GM23338 (cell line): ENCODE data around the gene C16orf86. TPM values are rescaled to one million over a fixed set of nuclear protein-coding genes. Genes with fewer than 3 reads are reported as not detected.
A peak's percentile ranks its signal among the peaks of the same experiment; 100 is the strongest.

Experiments
- ATAC-seq: fragments of 200-7000 bp; cut with Tn5 transposase; 3 replicates; pipeline ENCODE4 v1.9.1; 2020
- DNase-seq: peaks from one replicate; pipeline ENCODE4 v3.0.0-alpha.2; 2015; ENCODE audit warnings: low spot score
- H2AFZ ChIP-seq: fragments of 200-600 bp; sonication (generic); 2 replicates; pipeline ENCODE4 v1.8.0; 2016; ENCODE audit warnings: antibody characterized with exemption, mild to moderate bottlenecking, moderate library complexity
- H3F3A ChIP-seq: fragments of 200-600 bp; sonication (generic); replicated peaks from 2 replicates; pipeline ENCODE4 v1.8.0; 2017; ENCODE audit warnings: antibody characterized with exemption, mixed run types, low read depth
- H3K27ac ChIP-seq: fragments of 200-600 bp; sonication (generic); 2 replicates; pipeline ENCODE4 v1.6.1; 2016; ENCODE audit warnings: low read depth
- H3K27me3 ChIP-seq: fragments of 200-600 bp; sonication (generic); 2 replicates; pipeline ENCODE4 v1.8.0; 2016; ENCODE audit warnings: mild to moderate bottlenecking, mixed run types, moderate library complexity; ENCODE audit not compliant: insufficient read depth
- H3K36me3 ChIP-seq: fragments of 200-600 bp; sonication (generic); 2 replicates; pipeline ENCODE4 v1.8.0; 2016; ENCODE audit warnings: mild to moderate bottlenecking; ENCODE audit not compliant: insufficient read depth
- H3K4me1 ChIP-seq: fragments of 200-600 bp; sonication (generic); 2 replicates; pipeline ENCODE4 v1.8.0; 2016; ENCODE audit warnings: mild to moderate bottlenecking, moderate library complexity; ENCODE audit not compliant: insufficient read depth
- H3K4me2 ChIP-seq: fragments of 200-600 bp; sonication (generic); 2 replicates; pipeline ENCODE4 v1.7.1; 2017; ENCODE audit warnings: mixed run types
- H3K4me3 ChIP-seq: fragments of 200-600 bp; sonication (generic); 2 replicates; pipeline ENCODE4 v1.6.1; 2016; ENCODE audit warnings: mixed run types
- H3K79me2 ChIP-seq: fragments of 200-600 bp; sonication (generic); replicated peaks from 2 replicates; pipeline ENCODE4 v1.8.0; 2017; ENCODE audit warnings: mild to moderate bottlenecking; ENCODE audit not compliant: insufficient read depth
- H3K9me2 ChIP-seq: fragments of 200-600 bp; sonication (generic); 2 replicates; pipeline ENCODE4 v1.8.0; 2017; ENCODE audit not compliant: insufficient read depth
- H4K20me1 ChIP-seq: fragments of 200-600 bp; sonication (generic); replicated peaks from 2 replicates; pipeline ENCODE4 v1.8.0; 2017; ENCODE audit warnings: mild to moderate bottlenecking; ENCODE audit not compliant: insufficient read depth
- H3K27ac Mint-ChIP-seq: 2 replicates; pipeline ENCODE4 v1.8.0; 2020; ENCODE audit warnings: inconsistent platforms, mild to moderate bottlenecking, moderate library complexity, mixed read lengths
- H3K27me3 Mint-ChIP-seq: 3 replicates; pipeline ENCODE4 v1.8.0; 2022; ENCODE audit warnings: low read depth, mild to moderate bottlenecking, moderate library complexity, mixed read lengths, inconsistent platforms; ENCODE audit not compliant: insufficient read depth, poor library complexity
- H3K36me3 Mint-ChIP-seq: 3 replicates; pipeline ENCODE4 v1.8.0; 2021; ENCODE audit warnings: low read depth, mild to moderate bottlenecking, inconsistent platforms, moderate library complexity, mixed read lengths
- H3K4me1 Mint-ChIP-seq: 3 replicates; pipeline ENCODE4 v1.8.0; 2020; ENCODE audit warnings: mild to moderate bottlenecking, inconsistent platforms, mixed read lengths
- H3K4me3 Mint-ChIP-seq: 3 replicates; pipeline ENCODE4 v1.8.0; 2021; ENCODE audit warnings: moderate library complexity, mild to moderate bottlenecking, inconsistent platforms, mixed read lengths
- H3K9me3 Mint-ChIP-seq: 3 replicates; pipeline ENCODE4 v1.8.0; 2020; ENCODE audit warnings: moderate library complexity, mild to moderate bottlenecking, inconsistent platforms, mixed read lengths
- CREB1 ChIP-seq: fragments of 250-450 bp; sonication (Bioruptor Pico); IDR thresholded peaks from 2 replicates; pipeline ENCODE4 v1.5.0; 2020; ENCODE audit warnings: low read depth, mild to moderate bottlenecking, moderate library complexity
- EZH2phosphoT487 ChIP-seq: fragments of 200-600 bp; sonication (generic); IDR thresholded peaks from one replicate; pipeline ENCODE4 v1.8.1; 2018; ENCODE audit warnings: antibody characterized with exemption; ENCODE audit not compliant: unreplicated experiment
- JUNB ChIP-seq: IDR thresholded peaks from one replicate; pipeline ENCODE4 v1.6.1; 2016; ENCODE audit warnings: antibody characterized with exemption; ENCODE audit not compliant: unreplicated experiment
- NANOG ChIP-seq: IDR thresholded peaks from 2 replicates; pipeline ENCODE4 v1.6.1; 2016; ENCODE audit warnings: antibody characterized with exemption, borderline replicate concordance
- ZNF114 ChIP-seq: fragments of 250-450 bp; sonication (Bioruptor Pico); IDR thresholded peaks from 2 replicates; pipeline ENCODE4 v1.5.0; 2020; ENCODE audit warnings: mild to moderate bottlenecking, moderate library complexity
- ZNF331 ChIP-seq: fragments of 250-450 bp; sonication (Bioruptor Pico); IDR thresholded peaks from 2 replicates; pipeline ENCODE4 v1.5.0; 2020; ENCODE audit warnings: low read depth, mild to moderate bottlenecking, moderate library complexity
- polyA plus RNA-seq: library from polyadenylated mRNA; unstranded; fragments of >200 nt; fragmentation: Nextera tagmentation; extraction: Ambion mirVana; gene quantifications from 2 replicates; pipeline ENCODE4 v1.2.1, GENCODE V29; 2016
- total RNA-seq: library from RNA; depleted of rRNA; stranded (reverse); fragments of >200 nt; shearing (Covaris generic); gene quantifications from 2 replicates; pipeline ENCODE4 v1.2.3, GENCODE V29; 2014
- TF ChIP-seq, protein P1 (sequence below): fragments of 250-450 bp; sonication (Bioruptor Pico); IDR thresholded peaks from 2 replicates; pipeline ENCODE4 v1.5.0; 2020; ENCODE audit warnings: mild to moderate bottlenecking, moderate library complexity
- TF ChIP-seq, protein P2 (sequence below), 2 experiments: fragments of 200-600 bp in 1 of 2; sonication (generic) in 1 of 2; conservative IDR thresholded peaks; 2 replicates each; pipeline versions ENCODE4 v1.5.1 to v1.6.1; 2016 to 2017; ENCODE audit warnings: antibody characterized with exemption in 2 of 2, low read depth in 2 of 2, mild to moderate bottlenecking in 2 of 2, moderate library complexity in 1 of 2
- TF ChIP-seq, protein P3 (sequence below): IDR thresholded peaks from 2 replicates; pipeline ENCODE4 v1.6.1; 2016; ENCODE audit warnings: antibody characterized with exemption

C16orf86 gene
- total and polyA plus RNA-seq, 2 experiments from 2014 or later = 0.87 to 1.1 TPM

DNA sequence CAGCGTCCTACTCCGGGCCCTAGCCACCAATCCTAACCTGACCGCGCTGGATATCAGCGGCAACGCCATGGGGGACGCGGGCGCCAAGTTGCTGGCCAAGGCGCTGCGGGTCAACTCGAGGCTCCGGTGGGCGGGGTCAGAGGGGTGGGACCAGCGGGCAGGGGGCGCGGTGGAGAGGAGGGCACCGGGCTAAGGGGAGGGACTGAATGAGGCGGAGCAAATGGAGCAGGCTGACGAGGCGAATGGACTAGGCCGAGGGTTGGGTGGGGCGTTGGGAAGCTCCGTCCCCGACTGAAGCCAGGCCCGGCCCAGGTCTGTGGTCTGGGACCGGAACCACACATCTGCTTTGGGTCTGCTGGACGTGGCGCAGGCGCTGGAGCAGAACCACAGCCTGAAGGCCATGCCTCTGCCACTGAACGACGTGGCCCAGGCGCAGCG, 17.1 kb upstream of the C16orf86 start:
- Histone ChIP-seq H3K4me1 (no peaks in the 10 kb centered on the region; the same call in 1 of the 2 replicates), H3K36me3 (no peaks in the 10 kb centered on the region), H3F3A (peaks cover 4% of the 10 kb centered on the region; the same call in 1 of the 2 replicates), H4K20me1 (no peaks in the 10 kb centered on the region; the same call in 1 of the 2 replicates), H3K27me3 (peaks cover 82% of the 10 kb centered on the region), H2AFZ (0 out of 2 replicates have a peak overlapping the region, but pooled peaks have one; percentile 86), H3K27ac (no peak overlapping the region), H3K4me2 (peak overlapping the region; percentile 78), H3K4me3 (peak overlapping the region; percentile 45), H3K9me2 (no peaks in the 10 kb centered on the region), H3K79me2 (no peaks in the 10 kb centered on the region)
- H3K9me3 Mint-ChIP-seq = no peaks in the 10 kb centered on the region
- peak; percentile 96 for DNase-seq
- peaks cover 4% of the 10 kb centered on the region; the same call in 1 of the 3 replicates for H3K36me3 Mint-ChIP-seq
- TF ChIP-seq EZH2phosphoT487 (no peak), JUNB (no peak), NANOG (no peak), CREB1 (CRISPR knock-in tag) (no peak), ZNF114 (no peak), ZNF331 (CRISPR knock-in tag) (no peak)
- TF ChIP-seq, protein P1, sequence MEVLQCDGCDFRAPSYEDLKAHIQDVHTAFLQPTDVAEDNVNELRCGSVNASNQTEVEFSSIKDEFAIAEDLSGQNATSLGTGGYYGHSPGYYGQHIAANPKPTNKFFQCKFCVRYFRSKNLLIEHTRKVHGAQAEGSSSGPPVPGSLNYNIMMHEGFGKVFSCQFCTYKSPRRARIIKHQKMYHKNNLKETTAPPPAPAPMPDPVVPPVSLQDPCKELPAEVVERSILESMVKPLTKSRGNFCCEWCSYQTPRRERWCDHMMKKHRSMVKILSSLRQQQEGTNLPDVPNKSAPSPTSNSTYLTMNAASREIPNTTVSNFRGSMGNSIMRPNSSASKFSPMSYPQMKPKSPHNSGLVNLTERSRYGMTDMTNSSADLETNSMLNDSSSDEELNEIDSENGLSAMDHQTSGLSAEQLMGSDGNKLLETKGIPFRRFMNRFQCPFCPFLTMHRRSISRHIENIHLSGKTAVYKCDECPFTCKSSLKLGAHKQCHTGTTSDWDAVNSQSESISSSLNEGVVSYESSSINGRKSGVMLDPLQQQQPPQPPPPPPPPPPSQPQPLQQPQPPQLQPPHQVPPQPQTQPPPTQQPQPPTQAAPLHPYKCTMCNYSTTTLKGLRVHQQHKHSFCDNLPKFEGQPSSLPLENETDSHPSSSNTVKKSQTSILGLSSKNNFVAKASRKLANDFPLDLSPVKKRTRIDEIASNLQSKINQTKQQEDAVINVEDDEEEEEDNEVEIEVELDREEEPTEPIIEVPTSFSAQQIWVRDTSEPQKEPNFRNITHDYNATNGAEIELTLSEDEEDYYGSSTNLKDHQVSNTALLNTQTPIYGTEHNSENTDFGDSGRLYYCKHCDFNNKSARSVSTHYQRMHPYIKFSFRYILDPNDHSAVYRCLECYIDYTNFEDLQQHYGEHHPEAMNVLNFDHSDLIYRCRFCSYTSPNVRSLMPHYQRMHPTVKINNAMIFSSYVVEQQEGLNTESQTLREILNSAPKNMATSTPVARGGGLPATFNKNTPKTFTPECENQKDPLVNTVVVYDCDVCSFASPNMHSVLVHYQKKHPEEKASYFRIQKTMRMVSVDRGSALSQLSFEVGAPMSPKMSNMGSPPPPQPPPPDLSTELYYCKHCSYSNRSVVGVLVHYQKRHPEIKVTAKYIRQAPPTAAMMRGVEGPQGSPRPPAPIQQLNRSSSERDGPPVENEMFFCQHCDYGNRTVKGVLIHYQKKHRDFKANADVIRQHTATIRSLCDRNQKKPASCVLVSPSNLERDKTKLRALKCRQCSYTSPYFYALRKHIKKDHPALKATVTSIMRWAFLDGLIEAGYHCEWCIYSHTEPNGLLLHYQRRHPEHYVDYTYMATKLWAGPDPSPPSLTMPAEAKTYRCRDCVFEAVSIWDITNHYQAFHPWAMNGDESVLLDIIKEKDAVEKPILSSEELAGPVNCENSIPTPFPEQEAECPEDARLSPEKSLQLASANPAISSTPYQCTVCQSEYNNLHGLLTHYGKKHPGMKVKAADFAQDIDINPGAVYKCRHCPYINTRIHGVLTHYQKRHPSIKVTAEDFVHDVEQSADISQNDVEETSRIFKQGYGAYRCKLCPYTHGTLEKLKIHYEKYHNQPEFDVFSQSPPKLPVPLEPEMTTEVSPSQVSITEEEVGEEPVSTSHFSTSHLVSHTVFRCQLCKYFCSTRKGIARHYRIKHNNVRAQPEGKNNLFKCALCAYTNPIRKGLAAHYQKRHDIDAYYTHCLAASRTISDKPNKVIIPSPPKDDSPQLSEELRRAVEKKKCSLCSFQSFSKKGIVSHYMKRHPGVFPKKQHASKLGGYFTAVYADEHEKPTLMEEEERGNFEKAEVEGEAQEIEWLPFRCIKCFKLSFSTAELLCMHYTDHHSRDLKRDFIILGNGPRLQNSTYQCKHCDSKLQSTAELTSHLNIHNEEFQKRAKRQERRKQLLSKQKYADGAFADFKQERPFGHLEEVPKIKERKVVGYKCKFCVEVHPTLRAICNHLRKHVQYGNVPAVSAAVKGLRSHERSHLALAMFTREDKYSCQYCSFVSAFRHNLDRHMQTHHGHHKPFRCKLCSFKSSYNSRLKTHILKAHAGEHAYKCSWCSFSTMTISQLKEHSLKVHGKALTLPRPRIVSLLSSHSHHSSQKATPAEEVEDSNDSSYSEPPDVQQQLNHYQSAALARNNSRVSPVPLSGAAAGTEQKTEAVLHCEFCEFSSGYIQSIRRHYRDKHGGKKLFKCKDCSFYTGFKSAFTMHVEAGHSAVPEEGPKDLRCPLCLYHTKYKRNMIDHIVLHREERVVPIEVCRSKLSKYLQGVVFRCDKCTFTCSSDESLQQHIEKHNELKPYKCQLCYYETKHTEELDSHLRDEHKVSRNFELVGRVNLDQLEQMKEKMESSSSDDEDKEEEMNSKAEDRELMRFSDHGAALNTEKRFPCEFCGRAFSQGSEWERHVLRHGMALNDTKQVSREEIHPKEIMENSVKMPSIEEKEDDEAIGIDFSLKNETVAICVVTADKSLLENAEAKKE (CRISPR knock-in tag) = no peak
- TF ChIP-seq, protein P2, sequence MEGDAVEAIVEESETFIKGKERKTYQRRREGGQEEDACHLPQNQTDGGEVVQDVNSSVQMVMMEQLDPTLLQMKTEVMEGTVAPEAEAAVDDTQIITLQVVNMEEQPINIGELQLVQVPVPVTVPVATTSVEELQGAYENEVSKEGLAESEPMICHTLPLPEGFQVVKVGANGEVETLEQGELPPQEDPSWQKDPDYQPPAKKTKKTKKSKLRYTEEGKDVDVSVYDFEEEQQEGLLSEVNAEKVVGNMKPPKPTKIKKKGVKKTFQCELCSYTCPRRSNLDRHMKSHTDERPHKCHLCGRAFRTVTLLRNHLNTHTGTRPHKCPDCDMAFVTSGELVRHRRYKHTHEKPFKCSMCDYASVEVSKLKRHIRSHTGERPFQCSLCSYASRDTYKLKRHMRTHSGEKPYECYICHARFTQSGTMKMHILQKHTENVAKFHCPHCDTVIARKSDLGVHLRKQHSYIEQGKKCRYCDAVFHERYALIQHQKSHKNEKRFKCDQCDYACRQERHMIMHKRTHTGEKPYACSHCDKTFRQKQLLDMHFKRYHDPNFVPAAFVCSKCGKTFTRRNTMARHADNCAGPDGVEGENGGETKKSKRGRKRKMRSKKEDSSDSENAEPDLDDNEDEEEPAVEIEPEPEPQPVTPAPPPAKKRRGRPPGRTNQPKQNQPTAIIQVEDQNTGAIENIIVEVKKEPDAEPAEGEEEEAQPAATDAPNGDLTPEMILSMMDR (conservative IDR thresholded peaks at IDR 0.05; ENCODE audit: low read depth in 2 of 2) = no peak
- TF ChIP-seq, protein P3, sequence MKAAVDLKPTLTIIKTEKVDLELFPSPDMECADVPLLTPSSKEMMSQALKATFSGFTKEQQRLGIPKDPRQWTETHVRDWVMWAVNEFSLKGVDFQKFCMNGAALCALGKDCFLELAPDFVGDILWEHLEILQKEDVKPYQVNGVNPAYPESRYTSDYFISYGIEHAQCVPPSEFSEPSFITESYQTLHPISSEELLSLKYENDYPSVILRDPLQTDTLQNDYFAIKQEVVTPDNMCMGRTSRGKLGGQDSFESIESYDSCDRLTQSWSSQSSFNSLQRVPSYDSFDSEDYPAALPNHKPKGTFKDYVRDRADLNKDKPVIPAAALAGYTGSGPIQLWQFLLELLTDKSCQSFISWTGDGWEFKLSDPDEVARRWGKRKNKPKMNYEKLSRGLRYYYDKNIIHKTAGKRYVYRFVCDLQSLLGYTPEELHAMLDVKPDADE = no peak
- peaks cover 13% of the 10 kb centered on the region for H3K4me1 Mint-ChIP-seq
- H3K27me3 Mint-ChIP-seq = peaks cover 74% of the 10 kb centered on the region
- no peak overlapping the region for H3K27ac Mint-ChIP-seq
- peak; percentile 69 for ATAC-seq
- H3K4me3 Mint-ChIP-seq = peak overlapping the region; percentile 55
